ENCODE results near the gene PAX7.

DNA sequence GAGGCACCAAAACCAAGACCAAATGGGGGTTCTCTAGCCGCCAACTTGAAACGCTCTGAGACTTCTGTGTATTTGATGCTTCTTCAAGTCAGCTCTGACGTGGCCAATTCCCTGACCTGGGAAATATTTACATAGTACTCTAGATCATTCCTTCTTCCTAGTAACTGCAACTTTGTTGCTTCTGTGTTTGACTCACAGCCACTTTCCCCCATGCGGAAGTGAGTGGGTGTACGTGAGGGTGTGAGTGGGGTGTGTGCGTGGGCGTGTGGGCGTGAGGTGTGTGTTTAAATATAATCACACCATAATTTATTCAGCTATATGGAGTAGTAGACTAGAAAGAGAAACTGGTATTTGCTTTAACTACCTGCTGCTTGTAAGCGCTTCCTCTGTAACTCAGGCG lies 117.8 kb downstream of the PAX7 start:
- TF ChIP-seq, protein P1, sequence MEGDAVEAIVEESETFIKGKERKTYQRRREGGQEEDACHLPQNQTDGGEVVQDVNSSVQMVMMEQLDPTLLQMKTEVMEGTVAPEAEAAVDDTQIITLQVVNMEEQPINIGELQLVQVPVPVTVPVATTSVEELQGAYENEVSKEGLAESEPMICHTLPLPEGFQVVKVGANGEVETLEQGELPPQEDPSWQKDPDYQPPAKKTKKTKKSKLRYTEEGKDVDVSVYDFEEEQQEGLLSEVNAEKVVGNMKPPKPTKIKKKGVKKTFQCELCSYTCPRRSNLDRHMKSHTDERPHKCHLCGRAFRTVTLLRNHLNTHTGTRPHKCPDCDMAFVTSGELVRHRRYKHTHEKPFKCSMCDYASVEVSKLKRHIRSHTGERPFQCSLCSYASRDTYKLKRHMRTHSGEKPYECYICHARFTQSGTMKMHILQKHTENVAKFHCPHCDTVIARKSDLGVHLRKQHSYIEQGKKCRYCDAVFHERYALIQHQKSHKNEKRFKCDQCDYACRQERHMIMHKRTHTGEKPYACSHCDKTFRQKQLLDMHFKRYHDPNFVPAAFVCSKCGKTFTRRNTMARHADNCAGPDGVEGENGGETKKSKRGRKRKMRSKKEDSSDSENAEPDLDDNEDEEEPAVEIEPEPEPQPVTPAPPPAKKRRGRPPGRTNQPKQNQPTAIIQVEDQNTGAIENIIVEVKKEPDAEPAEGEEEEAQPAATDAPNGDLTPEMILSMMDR (IDR thresholded peaks at IDR 0.05; ENCODE audit: insufficient read depth, low read length) = no peak
- no peak for TF ChIP-seq POLR2AphosphoS5 (IDR thresholded peaks at IDR 0.05; ENCODE audit: low read depth)

Data from HL-60 (cell line).